Colonic mucosa (tissue), 4 donors: ENCODE measurements around the gene LEPR. TPM values are rescaled to one million over a fixed set of nuclear protein-coding genes. Genes with fewer than 3 reads are reported as not detected.

Experiments
- DNase-seq: peaks from one replicate; pipeline ENCODE4 v3.0.0-alpha.2; 2020
- H3K27ac ChIP-seq: fragments of 200-600 bp; one replicate; pipeline ENCODE4 v1.8.0; 2021
- H3K27me3 ChIP-seq: fragments of 200-600 bp; one replicate; pipeline ENCODE4 v1.8.0; 2021
- H3K36me3 ChIP-seq: fragments of 200-600 bp; one replicate; pipeline ENCODE4 v1.8.0; 2021
- H3K4me1 ChIP-seq: fragments of 200-600 bp; one replicate; pipeline ENCODE4 v1.8.0; 2021; ENCODE audit warnings: mild to moderate bottlenecking
- H3K4me3 ChIP-seq: fragments of 200-600 bp; one replicate; pipeline ENCODE4 v1.8.0; 2021
- H3K9ac ChIP-seq, 2 donors: one replicate each; pipeline ENCODE4 v1.7.0; 2013; ENCODE audit warnings: control low read depth in 2 of 2, low read depth in 2 of 2, low read length in 2 of 2
- H3K9me3 ChIP-seq: fragments of 200-600 bp; one replicate; pipeline ENCODE4 v1.8.0; 2021
- CTCF ChIP-seq: fragments of 200-600 bp; IDR thresholded peaks from one replicate; pipeline ENCODE4 v1.8.0; 2022; ENCODE audit warnings: antibody characterized with exemption, mild to moderate bottlenecking
- intact Hi-C: fragments of 100-400 bp; cut with DNase I; formaldehyde crosslinking; loops from one replicate; pipeline ENCODE4 v1.14.1; 2022
- total RNA-seq, 2 donors: library from RNA; stranded (reverse); fragmentation: NEBNext Ultra II Directional in 1 of 2; extraction: Animal tissue kit (Norgen Biotek cat#: 25700) in 1 of 2; gene quantifications; one replicate each; pipeline ENCODE4 v1.2.1, GENCODE V29; 2021
- donor health status: healthy.
- donor health status: DM: no; HTN: no; CAD: no.
- donor health status: DM: no; HTN: no; CAD: no.

LEPR gene
- total RNA-seq, 2 donors from 2014 or later = 3.7 to 6.5 TPM

DNA sequence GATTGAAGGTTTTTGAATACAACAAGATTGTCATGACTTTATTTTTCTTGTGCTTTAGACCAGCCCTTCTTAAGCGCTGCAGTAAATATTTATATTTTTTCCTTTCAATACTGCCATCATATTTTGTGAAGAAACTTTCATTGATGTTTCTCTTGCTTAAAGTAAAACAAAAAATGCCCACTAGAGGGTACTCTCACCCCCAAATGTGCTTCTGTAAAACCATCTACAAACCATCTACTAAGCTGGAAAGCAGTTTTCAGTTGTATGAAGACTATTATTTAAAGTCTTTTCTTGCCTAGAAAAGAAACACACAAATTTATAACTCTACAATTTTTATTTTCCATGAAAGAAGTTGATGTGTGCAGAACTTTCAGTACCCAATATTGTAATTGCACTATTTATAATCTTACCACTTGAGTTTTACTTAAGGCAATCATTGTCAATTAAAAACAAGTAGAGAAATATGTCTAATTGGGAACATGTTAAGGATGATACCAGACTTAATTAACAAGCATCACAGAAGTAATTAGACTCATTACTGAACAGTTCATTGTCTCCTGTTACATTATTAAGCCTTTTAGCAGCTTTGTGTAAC lies 10.7 kb downstream of the LEPR start:
- intact Hi-C loops = loop anchor here (5.0 to 10.0 kb wide), 2 partner anchors 196 to 256 kb away; no protein-coding TSS in a partner anchor
- H3K27me3 ChIP-seq = no peaks in the 10 kb centered on the region
- no peak overlapping the region for H3K27ac ChIP-seq
- peak; percentile 41 for TF ChIP-seq CTCF
- no peak overlapping the region for H3K9ac ChIP-seq
- H3K4me3 ChIP-seq = no peak overlapping the region
- H3K9me3 ChIP-seq = no peaks in the 10 kb centered on the region
- peaks cover 11% of the 10 kb centered on the region for H3K36me3 ChIP-seq
- DNase-seq = no peak
- no peaks in the 10 kb centered on the region for H3K4me1 ChIP-seq

- no peaks in the 10 kb centered on the region for H3K27me3 ChIP-seq
- H3K36me3 ChIP-seq = peaks cover 5% of the 10 kb centered on the region
- DNase-seq = no peak
- no peaks in the 10 kb centered on the region for H3K9me3 ChIP-seq
- no peak overlapping the region for H3K27ac ChIP-seq
- H3K4me1 ChIP-seq = no peaks in the 10 kb centered on the region
- no peak for TF ChIP-seq CTCF
- intact Hi-C loops = loop anchor here (5.0 to 10.0 kb wide), 2 partner anchors 198 to 254 kb away; no protein-coding TSS in a partner anchor
- no peak overlapping the region for H3K4me3 ChIP-seq
- no peak overlapping the region for H3K9ac ChIP-seq
Measured at GRCh38 chr1:65432918-65433317, 12.4 kb downstream of the LEPR start.

DNA sequence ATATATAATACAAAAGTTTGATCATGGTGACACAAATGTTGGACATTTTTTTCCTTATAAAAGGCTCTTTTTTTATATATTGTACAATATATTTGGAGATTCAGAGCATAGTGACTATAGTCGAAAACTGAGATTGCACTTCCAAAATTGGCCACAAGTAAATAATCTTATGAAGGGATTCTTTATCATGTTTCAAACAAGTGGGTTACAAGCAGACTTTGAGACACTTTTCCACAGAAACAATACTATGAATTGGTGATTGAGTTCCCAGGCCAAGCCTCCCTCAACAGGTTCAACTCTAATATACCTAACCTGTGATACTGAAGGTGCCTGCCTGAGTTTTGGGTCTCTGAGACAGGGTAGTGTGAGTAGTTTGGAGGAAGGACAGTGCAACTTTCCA lies 13.8 kb downstream of the LEPR start:
- no peak for TF ChIP-seq CTCF
- H3K9ac ChIP-seq = no peak overlapping the region
- no peak for DNase-seq
- H3K27ac ChIP-seq = no peak overlapping the region
- no peaks in the 10 kb centered on the region for H3K4me1 ChIP-seq
- peaks cover 5% of the 10 kb centered on the region for H3K36me3 ChIP-seq
- H3K4me3 ChIP-seq = no peak overlapping the region
- no peaks in the 10 kb centered on the region for H3K9me3 ChIP-seq
- intact Hi-C loops = loop anchor here (5.0 to 10.0 kb wide), 2 partner anchors 199 to 253 kb away; no protein-coding TSS in a partner anchor
- H3K27me3 ChIP-seq = no peaks in the 10 kb centered on the region

- Histone ChIP-seq H3K9ac (no peak overlapping the region), H3K9me3 (no peaks in the 10 kb centered on the region), H3K27ac (no peak overlapping the region), H3K36me3 (peaks cover 5% of the 10 kb centered on the region), H3K4me3 (no peak overlapping the region), H3K27me3 (no peaks in the 10 kb centered on the region), H3K4me1 (no peaks in the 10 kb centered on the region)
- TF ChIP-seq CTCF = no peak
- DNase-seq = no peak
- intact Hi-C loops = loop anchor here (5.0 to 10.0 kb wide), 2 partner anchors 200 to 253 kb away; no protein-coding TSS in a partner anchor
Measured at GRCh38 chr1:65434760-65435159, 14.3 kb downstream of the LEPR start.

DNA sequence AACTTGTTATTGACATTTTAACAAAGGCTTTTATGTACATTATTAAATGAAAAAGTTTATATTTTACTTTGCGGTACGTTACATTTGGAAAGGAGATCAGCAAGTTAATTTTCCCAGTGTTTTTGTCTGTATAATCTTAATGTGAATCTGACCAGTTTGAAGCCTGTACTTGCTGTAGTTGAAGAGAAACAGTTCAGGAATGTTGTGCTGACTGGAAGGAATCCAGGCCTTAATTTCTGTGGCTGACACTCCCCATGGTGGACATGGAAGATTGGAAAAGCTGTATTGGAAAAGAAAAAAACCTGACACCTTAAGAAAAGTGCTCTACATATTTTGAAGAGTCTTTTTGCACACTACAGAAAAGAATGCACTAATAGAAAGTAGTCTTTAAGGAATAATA lies 15.5 kb downstream of the LEPR start:
- Histone ChIP-seq H3K9ac (no peak overlapping the region), H3K27me3 (no peaks in the 10 kb centered on the region), H3K9me3 (no peaks in the 10 kb centered on the region), H3K27ac (no peak overlapping the region), H3K36me3 (peaks cover 5% of the 10 kb centered on the region), H3K4me3 (no peak overlapping the region), H3K4me1 (no peaks in the 10 kb centered on the region)
- no peak for DNase-seq
- intact Hi-C loops = loop anchor here (10.0 kb wide), 1 partner anchor 201 kb away; no protein-coding TSS in a partner anchor
- no peak for TF ChIP-seq CTCF
